Ecto neural progenitor cell (in vitro differentiated cells): ENCODE results near the gene MACIR.

Experiments used
- DNase-seq: peaks from one replicate; pipeline ENCODE4 v3.0.0-alpha.2; 2018; ENCODE audit warnings: low spot score

MACIR gene

GRCh38 chr5:103291606-103292005, 33.0 kb downstream of the MACIR start:
- DNase-seq, result no peak

GRCh38 chr5:103293099-103293498, 34.5 kb downstream of the MACIR start:
- no peak for DNase-seq

- DNase-seq, result no peak
Measured at GRCh38 chr5:103293719-103294118, 35.2 kb downstream of the MACIR start.

- DNase-seq, result no peak
Measured at GRCh38 chr5:103294906-103295305, 36.3 kb downstream of the MACIR start.

- DNase-seq, result no peak
Measured at GRCh38 chr5:103295424-103295823, 36.9 kb downstream of the MACIR start.

GRCh38 chr5:103295871-103296270, 37.3 kb downstream of the MACIR start:
- DNase-seq, result no peak

- no peak for DNase-seq
Measured at GRCh38 chr5:103298117-103298516, 39.6 kb downstream of the MACIR start.

GRCh38 chr5:103298607-103299188, 40.1 kb downstream of the MACIR start:
- DNase-seq, result no peak

- no peak for DNase-seq
Measured at GRCh38 chr5:103305809-103306208, 47.2 kb downstream of the MACIR start.

GRCh38 chr5:103307470-103307869, 48.9 kb downstream of the MACIR start:
- DNase-seq, result no peak

- no peak for DNase-seq
Measured at GRCh38 chr5:103308774-103309173, 50.2 kb downstream of the MACIR start.

GRCh38 chr5:103313056-103313455, 54.5 kb downstream of the MACIR start:
- DNase-seq, result no peak

GRCh38 chr5:103315455-103315854, 56.9 kb downstream of the MACIR start:
- no peak for DNase-seq

GRCh38 chr5:103327451-103327850, 68.9 kb downstream of the MACIR start:
- DNase-seq, result no peak

GRCh38 chr5:103327893-103328292, 69.3 kb downstream of the MACIR start:
- no peak for DNase-seq
